Right lobe of liver (tissue), 4 donors: ENCODE results near the gene PTPRN2.

Experiments
- POLR2A ChIP-seq: fragments of 450-650 bp; IDR thresholded peaks from one replicate; pipeline ENCODE4 v1.6.1; 2017; ENCODE audit warnings: antibody characterized with exemption, mild to moderate bottlenecking
- TF ChIP-seq, protein P1 (sequence below), 4 donors: fragments of 200-600 bp in 3 of 4; fragments of 450-650 bp in 1 of 4; IDR thresholded peaks; one replicate each; pipeline versions ENCODE4 v1.5.1 to v1.8.0; 2016 to 2022; ENCODE audit warnings: antibody characterized with exemption in 4 of 4, mild to moderate bottlenecking in 2 of 4
- donor health status: DM: no; HTN: no; CAD: no.
- donor health status: DM: no; HTN: no; CAD: no.
- donor health status: DM: no; HTN: yes; CAD: no.

DNA sequence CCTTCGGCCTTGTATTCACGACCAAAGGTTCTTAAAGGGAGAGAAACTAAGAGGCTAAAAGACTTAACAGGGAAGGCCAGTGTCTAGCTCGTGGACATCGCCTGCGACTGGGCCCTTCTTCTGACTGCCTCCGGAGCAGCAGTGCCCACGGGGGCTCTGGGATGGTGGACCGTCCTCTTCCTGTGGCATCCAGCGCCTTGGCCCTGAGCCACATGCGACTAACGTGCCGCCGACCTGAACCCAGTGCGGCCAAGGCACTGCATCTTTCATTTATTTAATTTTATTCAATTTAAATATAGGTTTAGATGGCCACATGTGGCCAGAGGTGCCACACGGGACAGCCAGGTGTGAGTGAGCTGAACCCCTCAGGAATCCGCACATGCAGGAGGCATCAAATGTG lies 451.7 kb downstream of the PTPRN2 start:
- TF ChIP-seq, protein P1, sequence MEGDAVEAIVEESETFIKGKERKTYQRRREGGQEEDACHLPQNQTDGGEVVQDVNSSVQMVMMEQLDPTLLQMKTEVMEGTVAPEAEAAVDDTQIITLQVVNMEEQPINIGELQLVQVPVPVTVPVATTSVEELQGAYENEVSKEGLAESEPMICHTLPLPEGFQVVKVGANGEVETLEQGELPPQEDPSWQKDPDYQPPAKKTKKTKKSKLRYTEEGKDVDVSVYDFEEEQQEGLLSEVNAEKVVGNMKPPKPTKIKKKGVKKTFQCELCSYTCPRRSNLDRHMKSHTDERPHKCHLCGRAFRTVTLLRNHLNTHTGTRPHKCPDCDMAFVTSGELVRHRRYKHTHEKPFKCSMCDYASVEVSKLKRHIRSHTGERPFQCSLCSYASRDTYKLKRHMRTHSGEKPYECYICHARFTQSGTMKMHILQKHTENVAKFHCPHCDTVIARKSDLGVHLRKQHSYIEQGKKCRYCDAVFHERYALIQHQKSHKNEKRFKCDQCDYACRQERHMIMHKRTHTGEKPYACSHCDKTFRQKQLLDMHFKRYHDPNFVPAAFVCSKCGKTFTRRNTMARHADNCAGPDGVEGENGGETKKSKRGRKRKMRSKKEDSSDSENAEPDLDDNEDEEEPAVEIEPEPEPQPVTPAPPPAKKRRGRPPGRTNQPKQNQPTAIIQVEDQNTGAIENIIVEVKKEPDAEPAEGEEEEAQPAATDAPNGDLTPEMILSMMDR (IDR thresholded peaks at IDR 0.05) = no peak
- TF ChIP-seq POLR2A = no peak
